HepG2 (cell line): Measurements from ENCODE around the gene PLA2G4F.
A peak's percentile ranks its signal among the peaks of the same experiment; 100 is the strongest.

Experiments used
- CBFB ChIP-seq: sonication (generic); formaldehyde crosslinking; IDR thresholded peaks from 2 replicates; pipeline ENCODE4 v1.4.0; 2020; ENCODE audit warnings: missing genetic modification reagents
- CTCF ChIP-seq: sonication (generic); formaldehyde crosslinking; IDR thresholded peaks from 2 replicates; pipeline ENCODE4 v1.5.0; 2020; ENCODE audit warnings: mild to moderate bottlenecking, missing genetic modification reagents, moderate library complexity
- FOSL1 ChIP-seq: sonication (generic); formaldehyde crosslinking; IDR thresholded peaks from 2 replicates; pipeline ENCODE4 v1.9.0; 2021; ENCODE audit warnings: missing genetic modification reagents, borderline replicate concordance
- HBP1 ChIP-seq: IDR thresholded peaks from 2 replicates; pipeline ENCODE4 v1.6.1; 2016; ENCODE audit warnings: low read depth, control low read depth
- MBD4 ChIP-seq: IDR thresholded peaks from 2 replicates; pipeline ENCODE4 v1.6.1; 2012; ENCODE audit warnings: low read length, inconsistent platforms, borderline replicate concordance
- NR3C1 ChIP-seq: sonication (generic); formaldehyde crosslinking; IDR thresholded peaks from 2 replicates; pipeline ENCODE4 v1.4.0; 2020; ENCODE audit warnings: missing genetic modification reagents
- POLR2A ChIP-seq, 2 experiments: IDR thresholded peaks; 2 replicates each; pipeline ENCODE4 v1.6.1; 2011; ENCODE audit warnings: low read depth in 2 of 2, low read length in 2 of 2, mild to moderate bottlenecking in 1 of 2, moderate library complexity in 1 of 2; ENCODE audit not compliant: insufficient read depth in 1 of 2
- ZFP37 ChIP-seq: sonication (generic); formaldehyde crosslinking; IDR thresholded peaks from 2 replicates; pipeline ENCODE4 v1.4.0; 2020; ENCODE audit warnings: missing genetic modification reagents, borderline replicate concordance
- ZNF710 ChIP-seq: sonication (generic); formaldehyde crosslinking; IDR thresholded peaks from 2 replicates; pipeline ENCODE4 v1.5.0; 2020; ENCODE audit warnings: mild to moderate bottlenecking, missing genetic modification reagents, borderline replicate concordance

- TF ChIP-seq HBP1 (no peak), MBD4 (no peak), POLR2A (IDR thresholded peaks at IDR 0.05; ENCODE audit: insufficient read depth in 1 of 2, low read depth in 2 of 2, low read length in 2 of 2) (no peak), ZNF710 (CRISPR knock-in tag) (no peak), FOSL1 (CRISPR knock-in tag) (no peak), CBFB (CRISPR knock-in tag) (no peak), CTCF (CRISPR knock-in tag) (peak; percentile 56), NR3C1 (CRISPR knock-in tag) (no peak), ZFP37 (CRISPR knock-in tag) (no peak)
Measured at GRCh38 chr15:42094512-42094963, 61.9 kb downstream of the PLA2G4F start, which contains the start of gene PLA2G4D.
